ENCODE measurements around the gene RAB6A.
"Not testable (repeated sequence)": the region's sequence is repeated elsewhere in the genome, so short reads cannot be mapped to it uniquely, and the experiment has no call there.

The RAB6A gene

DNA sequence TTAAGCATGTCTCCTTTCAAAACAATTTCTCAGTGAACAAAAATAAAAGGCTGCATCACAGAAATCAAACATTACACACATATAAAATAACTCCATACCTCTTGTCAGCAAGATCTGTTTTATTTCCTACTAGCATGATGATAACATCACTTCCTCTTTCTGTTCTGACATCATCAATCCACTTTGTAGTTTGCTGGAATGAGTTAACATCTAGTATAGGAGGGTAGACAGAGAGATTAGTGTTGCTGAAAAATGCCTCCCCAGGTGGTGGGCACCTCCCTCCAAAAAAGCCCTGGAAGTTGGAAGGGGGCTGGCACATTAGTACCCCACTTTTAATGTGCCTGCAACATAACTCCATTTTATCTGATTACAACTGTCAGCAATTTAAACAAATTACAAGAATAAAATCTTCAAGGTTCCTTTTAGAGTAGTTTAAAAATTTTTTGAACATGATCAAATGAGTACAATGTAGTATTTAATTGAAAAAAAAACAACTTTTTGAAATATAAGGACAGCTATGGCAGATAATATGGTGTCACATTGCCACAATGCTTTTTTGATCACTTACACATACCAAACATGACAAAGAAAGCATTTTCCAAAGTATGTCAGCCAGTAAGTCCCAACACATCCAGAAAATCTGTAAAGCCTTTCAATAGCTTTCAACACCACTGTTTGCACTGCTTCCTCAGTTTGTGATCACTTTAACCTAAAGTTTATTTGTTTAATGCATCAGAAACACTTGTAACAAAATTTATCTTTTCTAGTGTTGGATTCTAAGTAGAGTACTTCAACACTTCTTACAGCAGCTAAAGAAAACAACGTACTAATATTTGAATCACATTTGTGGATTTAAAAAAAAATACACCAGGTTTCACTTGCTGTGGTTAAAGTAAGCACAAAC, 44.5 kb downstream of the RAB6A start:
- no peak for DNase-seq

DNA sequence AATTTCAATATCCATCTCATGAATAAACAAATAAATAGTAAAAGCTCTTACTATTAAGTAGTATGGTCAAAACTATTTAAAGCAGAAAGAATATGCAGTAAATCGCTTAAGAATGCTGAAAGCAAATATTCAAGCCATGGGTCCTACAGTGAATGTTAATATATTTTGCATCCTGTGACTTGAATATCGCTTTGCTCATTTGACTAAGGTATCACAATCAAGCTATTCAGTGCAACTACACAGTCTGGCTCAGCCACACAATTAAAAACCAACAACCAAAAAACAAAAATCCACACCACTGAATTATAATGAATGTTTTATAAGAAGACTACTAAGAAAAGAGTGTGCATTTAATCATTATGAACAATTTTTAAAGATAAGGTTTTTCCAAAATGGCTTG, 45.3 kb downstream of the RAB6A start:
- no peak for DNase-seq

DNA sequence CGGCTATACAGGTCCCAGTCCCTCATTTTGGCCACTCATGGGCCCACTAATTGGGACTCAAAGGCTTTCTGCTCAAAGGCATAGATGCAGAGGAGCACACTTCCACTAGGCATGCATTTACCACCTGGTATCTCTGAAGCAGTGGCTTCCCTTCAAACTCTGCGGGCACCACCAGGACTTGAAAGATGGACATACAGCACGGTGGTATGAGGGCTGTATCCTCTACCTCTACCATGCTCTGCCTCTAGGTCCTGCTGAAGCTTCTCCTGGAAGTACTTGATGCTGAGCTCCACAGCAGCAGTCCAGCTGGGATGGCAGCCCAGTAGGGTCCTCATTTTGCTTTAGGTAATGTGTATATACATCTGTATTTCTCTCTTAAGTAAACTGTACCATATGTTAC, 49.9 kb downstream of the RAB6A start:
- DNase-seq = no peak

DNA sequence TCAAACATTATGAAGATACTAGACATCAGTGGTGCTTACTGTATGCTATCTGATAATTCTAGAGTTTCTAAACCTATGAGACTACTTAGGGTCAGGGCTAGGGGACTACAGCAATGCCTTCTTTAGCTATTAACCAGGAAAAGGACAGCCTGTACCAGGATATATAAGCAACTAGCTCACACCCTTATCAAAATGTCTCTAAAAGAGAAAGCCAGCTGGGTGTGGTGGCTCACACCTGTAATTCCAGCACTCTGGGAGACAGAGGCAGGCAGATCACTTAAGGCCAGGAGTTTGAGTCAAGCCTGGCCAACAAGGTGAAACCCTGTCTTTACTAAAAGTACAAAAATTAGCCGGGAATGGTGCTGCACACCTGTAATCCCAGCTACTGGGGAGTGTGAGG, 55.8 kb downstream of the RAB6A start:
- no peak for DNase-seq

DNA sequence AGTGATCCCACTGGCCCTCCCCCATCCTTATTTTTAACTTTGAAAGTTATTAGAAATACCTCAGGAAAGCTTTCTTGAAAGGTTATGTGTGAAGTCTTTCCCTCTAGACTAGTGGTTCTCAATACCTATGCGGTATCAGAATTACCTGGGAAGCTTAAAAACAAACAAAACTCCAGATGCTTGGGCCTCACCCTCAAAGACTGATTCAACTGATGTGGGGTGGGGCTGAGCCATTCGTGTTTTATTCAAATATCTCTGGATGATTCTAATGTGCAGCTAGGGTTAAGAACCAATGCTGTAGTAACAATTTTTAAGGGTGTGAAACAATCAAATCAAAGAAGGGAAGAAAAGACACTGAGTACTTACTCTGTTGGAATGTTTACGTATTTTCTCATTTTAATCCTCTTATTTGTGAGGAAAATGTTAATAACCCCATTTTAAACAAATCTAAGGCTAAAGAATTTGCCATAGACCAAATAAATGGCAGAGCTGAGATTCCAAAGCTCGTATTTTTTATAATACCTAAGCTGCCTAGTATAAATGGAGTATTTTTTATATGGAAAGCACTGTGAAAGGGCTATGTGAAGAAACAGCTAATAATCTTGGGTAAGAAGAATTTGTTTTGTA, 66.9 kb downstream of the RAB6A start:
- DNase-seq = no peak

DNA sequence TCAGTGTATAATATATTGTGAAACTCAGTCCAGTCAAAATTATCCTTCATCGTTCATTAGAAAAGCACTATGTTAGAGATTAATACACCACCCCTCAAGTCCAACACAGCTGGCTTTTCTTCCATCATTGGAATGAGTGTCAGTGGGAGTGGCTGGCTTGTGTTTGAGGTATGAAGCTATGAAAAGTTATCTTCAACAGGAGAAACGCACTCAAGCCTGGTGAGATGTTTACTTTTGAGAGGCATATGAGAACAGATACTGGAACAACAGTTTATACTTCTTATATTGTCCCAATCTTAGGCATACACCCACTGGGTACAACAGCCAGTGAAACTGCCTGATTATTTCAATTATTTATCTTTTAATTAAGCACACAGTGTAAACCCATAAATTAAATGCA, 80.2 kb downstream of the RAB6A start:
- no peak for DNase-seq

DNA sequence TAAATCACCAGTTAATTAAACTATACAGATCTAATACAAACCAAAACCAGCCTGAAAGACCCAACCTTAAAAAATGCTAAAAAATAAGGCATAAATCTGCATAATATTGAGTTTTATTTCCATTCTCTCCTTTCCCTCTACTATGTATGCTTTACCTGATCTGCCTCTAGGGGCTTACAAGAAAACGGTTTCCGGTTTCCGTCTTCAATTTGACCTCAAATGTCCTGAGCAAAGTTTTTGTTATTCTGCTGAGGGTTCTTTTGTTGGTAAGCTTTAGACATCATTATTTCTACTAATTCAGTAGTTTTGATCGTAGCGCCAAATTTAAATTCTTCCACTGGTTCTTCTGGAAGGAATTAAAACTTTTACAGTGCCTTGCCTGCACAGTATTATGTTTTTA, 84.3 kb downstream of the RAB6A start:
- DNase-seq = not testable (repeated sequence)

DNA sequence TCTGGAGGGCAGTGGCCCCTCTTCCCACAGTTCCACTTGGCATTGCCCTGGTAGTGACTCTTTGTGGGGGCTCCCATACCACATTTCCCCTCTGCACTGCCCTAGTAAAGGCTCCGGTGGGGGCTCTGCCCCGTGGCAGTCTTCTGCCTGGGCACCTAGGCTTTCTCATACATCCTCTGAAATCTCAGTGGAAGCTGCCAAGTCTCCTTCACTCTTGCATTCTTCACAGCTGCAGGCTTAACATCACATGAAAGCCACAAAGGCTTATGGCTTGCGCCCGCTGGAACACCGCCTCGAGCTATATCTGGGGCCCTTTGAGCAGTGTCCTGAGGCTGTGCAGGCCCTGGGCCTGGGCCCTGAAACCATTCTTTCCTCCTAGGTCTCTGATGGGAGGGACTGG, 89.2 kb downstream of the RAB6A start:
- no peak for DNase-seq

DNA sequence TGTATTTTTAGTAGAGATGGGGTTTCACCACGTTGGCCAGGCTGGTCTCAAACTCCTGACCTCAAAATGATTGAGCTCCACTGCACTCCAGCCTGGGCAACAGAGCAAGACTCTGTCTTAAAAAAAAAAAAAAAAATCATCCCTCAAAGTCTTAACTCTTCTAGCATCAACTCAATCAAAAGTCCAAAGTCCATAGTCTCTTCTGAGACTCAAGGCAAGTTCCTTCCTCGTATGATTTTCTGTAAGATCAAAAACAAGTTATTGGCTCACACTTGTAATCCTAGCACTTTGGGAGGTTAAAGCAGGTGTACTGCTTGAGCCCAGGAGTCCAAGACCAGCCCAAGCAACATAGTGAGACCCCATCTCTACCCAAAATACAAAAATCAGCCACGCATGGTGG, 90.1 kb downstream of the RAB6A start:
- DNase-seq = no peak

DNA sequence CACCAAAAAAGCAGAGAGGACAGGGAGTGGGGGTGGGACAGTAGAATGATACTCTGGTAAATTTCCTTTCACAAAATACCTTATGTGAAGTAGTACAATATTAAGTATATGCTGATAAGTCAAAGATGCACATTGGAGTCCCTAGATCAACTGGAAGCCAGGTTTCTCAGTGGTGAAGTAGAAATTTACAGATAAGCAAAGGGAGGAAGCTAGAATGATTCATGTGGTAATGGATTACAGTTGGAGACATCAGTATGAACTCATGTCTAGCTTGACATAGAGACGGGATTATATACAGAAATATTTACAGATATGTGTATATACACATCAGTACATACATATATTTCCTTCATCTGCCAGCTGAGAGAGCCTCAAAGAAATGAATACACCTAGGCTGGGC, 93.0 kb downstream of the RAB6A start:
- DNase-seq = no peak

DNA sequence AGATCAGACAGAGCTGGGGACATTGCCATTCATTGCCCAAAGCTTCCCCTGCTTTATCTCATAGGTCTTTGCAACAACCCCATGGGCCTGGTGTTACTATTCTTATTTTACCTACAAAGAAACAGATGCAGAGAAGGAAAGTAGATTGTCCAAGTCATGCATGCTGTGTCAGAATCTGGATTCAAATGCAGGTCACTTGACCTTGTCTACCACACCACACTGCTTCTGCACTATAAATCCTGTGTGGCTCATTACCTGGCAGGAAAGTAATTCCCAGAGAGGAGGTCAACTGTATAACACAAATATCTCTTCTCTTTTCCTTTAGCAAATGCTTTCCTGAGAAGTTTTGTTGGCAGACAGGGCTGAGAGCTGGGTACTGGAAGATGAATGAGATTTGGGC, 96.0 kb downstream of the RAB6A start:
- no peak for DNase-seq

DNA sequence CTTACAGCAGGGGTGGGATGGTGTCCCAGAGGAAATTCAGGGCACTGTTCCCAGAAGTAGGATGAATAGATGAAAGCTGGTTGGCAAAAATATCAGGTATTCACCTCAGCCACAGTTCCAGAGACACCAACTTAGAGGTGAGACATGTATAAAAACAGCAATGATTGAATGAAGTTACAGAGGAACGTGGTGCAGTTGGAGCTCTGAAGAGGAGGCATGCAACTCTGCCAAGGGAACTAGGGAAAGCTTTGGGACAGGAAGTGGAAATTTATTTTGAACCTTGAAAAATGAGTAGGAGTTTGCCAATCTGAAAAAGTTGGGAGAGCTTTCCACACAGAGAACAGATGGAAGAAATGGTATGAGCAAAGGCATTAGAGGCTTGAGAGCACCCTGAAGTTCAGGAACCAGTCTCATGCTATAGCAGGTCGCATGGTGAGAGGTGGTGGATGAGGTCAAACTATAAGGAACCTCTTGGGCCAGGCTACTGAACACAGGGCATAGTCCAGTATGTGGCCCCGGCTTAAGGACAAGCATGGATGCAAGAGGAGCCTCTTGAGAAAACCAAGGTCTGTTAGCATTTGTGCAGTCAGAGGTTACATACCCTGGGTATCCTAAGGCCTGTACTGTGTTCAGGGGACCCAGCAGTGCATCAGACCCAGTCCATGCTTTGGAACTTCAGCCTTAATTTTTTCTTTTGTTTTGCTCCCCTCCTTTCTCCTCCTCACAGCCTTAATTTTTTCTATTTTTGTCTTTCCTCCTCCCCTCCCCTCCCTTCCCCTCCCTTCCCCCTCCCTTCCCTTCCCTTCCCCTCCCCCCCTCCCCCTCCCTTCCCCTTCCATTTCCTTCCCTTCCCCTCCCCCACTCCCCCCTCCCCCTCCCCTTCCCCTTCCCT, 97.0 kb downstream of the RAB6A start:
- no peak for DNase-seq

DNA sequence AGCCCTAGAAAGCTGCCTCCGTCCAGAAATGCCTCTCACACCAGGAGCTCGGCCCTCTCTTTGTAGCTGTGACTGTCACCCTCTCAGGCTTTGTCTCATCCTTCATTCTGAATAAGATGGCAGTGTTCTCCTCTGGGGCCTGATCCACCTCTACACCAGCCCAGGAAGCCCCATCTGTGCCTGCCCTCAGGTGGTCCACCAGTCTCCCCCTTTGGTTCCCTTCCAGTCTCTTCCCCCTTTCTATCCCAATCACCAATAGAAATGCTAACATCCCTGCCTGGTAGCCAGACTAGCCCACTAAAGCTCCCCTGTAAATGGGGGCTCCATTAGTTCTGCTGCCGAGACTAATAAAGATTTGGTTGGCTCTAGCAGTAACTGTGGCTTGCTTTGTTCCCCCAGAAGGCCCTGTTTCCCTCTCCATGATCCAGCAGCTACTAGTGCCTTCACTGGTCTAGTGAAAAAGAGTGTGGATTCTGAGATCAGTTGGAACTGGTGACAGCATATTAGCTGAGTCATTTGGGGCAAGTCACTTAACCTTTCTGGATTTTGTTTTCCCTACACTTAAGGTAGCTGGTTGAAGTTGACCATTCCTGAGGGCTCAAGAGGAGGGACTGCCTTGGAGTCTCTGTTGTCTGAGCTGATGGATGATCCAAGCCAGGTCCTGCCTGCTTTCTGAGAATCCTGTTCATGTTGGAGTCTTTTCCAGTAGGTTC, 98.3 kb downstream of the RAB6A start:
- no peak for DNase-seq

DNA sequence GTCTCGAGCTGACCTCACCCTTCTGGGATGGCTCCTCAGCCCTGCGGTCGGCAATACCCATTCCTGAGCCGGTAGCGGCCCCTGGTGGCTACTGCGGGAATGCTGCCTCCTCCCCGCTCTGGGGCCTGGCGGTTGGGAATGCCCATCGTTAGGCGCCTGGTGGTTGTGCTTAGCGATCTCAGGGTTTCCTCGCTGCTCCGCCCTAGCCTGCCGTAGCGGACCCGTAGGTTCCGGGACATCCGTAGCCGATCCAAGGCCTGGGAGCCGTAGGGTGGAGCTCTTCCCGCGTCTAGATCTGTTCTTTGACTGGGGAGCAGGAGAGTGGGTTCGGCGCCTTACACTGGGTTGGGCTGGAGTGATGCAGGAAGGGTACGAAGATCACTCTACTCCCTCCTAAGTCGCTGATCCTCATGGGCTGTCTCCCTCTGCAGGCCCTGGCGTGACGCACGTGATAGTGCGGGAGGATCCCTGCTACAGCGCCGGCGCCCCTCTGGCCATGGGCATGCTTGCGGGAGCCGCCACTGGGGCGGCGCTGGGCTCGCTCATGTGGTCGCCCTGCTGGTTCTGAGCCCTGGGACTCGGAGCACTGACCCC, 99.7 kb downstream of the RAB6A start:
- DNase-seq = no peak

DNA sequence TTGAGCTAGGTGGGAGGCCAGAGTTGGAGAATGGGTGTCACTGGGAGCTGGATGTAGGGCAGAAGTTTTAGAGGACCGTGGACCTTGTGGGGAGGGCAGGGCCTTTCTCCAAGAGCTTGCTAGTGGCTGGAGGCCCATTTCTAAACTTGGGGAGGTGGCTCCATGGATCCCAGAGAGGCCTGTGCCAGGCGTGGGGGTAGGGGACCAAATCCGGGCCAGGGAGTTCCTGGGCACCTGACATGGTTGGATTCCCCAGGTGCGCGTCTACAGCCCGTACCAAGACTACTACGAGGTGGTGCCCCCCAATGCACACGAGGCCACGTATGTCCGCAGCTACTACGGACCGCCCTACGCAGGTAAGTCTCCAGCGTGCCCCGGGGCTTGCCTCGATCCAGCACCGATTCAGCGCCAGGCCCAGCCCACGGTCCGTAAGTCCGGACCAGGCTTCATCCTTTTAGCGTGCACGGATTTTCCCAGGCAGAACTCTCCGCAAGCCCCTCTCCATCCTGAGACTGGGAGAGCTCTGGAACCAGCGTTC, 100.3 kb downstream of the RAB6A start:
- no peak for DNase-seq

DNA sequence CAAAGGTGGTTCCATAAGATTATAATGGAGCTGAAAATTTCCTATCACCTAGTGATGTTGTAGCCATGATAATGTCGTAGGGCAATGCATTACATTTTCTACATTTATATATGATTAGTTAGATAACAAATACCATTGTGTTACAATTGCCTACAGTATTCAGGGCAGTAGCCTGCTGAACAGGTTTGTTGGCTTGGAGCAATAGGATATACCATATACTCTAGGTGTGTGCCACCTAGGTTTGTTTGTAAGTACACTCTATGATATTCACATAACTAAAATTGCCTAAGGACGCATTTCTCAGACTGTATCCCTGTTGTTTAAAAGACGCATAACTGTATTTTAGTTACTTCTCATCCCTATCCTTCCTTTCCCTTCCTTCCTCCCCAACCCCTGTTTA, 100.9 kb downstream of the RAB6A start:
- DNase-seq = no peak

DNA sequence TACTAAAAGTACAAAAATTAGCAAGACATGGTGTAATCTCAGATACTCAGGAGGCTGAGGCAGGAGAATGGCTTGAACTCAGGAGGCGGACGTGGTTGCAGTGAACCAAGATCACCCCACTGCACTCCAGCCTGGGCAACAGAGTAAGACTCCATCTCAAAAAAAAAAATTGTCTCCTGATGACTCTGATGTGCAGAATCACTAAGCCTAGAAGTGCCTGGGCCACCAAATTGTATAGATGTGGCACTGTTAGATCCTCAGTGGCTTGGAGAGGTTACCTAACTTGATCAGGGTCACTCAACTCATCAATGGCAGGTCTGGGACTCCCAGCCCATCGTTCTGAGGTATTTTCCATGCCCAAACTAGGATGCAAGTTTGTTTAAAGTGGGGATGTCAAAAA, 103.9 kb downstream of the RAB6A start:
- DNase-seq = no peak

DNA sequence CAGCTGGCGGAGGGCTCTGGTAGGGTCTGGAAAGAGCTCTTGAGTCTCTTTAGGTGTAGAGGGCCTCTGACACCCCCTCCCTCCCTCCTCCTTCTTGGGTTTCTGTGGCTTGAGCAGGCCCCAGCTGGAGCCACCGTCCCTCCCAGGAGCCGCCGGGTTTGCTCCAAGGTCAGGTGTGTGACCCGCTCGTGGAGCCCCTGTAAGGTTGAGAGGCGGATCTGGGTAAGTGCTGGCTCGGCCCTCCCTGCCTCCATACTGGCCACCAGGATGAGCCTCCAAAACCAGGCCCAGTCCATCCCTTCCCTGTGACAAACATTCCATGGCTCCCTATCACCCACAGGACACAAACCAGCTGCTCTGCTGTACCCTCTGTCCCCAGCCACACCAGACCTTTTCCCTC, 105.2 kb downstream of the RAB6A start:
- DNase-seq = no peak

DNA sequence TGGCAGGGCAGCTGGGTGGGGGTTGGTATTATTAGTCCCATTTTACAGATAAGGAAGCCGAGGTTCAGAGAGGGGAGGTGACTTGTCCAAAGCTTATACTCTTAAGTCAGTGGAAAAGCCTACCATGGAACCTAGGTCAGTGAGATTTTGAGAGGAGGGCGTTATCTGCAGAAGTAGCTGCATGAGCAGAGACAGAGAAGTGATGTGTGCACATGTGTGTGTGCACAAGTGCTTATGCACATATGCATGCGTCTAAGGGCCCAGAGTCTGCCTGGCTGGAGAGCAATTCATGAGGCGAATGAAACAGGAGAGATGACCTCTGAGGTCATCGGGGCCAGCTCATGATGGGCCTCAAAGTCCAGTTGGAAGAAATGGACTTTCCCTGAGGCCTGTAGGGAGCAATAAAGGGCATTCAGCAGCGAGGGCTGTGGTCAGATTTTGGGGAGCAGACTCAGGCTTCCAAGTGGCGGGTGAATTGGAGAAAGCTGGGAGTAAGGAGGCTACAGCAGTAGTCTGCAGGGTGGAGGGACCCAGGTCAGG, 106.3 kb downstream of the RAB6A start:
- no peak for DNase-seq

DNA sequence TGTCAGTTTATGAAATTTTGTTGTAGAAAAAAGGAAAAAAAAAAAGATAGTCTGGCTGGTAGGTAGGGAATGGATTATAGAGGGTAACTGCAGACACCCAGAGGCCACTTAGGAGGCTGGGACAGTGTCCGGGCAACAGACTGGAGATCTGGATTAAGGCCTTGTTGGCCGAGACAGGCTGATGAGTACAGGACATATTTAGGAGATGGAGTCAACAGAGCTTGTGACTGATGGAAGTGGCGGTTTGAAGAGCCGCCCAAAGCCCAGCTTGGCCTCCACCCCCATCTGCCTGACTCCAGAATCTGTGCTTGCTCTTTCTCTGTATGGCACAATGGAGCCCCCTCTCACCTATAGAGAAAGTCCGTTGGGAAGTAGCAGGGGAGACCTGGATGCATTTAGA, 106.9 kb downstream of the RAB6A start:
- DNase-seq = no peak

DNA sequence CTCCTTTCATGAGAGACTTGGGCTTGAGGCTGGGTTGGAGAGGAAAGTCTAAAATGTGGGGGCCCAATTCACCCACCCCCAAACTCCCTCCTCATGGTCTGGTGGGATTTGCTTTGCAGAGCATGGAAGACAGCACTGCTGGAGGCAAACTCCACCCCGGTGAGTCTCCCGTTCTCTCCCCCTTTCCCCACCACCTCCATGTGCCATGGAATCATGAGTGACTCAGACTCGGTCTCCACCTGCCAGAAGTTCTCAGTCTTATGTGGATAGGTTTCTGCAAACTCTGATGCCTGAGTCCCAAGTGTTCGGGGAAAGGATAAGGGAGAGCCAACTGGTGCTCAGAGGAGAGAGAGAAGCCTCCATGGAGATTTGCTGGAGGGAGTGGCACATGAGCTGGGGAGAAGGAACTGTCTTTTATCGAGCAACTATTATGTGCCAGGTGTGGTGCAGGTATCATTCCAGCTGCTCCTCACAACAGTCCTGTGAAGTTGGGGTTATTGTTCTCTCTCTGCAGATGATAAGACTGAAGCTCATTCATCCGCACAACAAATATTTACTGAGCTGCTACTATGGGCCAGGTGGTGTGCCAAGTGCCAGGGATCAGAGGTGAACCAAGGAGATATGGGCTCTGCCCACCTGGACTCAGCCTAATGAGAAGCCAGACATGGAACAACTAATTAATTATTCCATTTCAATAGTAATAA, 107.9 kb downstream of the RAB6A start:
- DNase-seq = peak; percentile 67
